ENCODE measurements around the gene OBP2A. TPM values are rescaled to one million over a fixed set of nuclear protein-coding genes. Genes with fewer than 3 reads are reported as not detected.
A peak's percentile ranks its signal among the peaks of the same experiment; 100 is the strongest.

The OBP2A gene
- total RNA-seq, 1 donor from 2014 or later = not detected

DNA sequence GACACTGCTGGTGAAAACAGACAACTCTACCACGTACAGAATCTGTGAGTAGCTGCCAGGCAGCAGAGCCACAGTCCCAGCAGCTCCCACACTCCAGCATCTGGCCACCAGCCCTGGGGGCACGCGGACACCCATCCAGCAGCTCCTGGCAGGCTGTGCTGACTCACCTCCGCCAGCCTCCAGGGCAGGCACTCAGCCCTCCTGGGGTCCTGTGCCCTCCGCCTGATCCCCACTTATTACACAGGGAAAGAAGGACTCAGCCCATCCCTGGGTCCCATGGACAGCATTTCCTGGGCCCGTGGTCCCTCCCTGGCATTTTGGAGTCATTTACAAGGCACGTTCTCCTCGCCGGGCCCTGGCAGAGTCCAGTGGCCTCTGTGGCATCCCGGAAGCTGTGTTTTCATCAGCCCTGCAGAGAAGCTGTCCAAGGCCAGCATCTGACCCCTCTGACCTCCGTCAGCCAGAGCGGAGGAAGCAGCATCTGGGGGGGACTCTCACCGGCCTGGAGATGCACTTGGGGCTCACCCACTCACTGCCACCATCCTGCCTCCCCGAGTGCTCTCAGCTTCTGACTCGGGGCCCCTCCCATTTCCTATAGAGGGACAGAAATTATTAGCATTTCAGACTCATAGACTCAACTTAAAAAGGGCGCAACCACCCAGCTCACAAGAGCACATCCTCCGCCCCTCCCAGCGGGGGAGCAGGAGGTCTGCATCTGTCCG lies 37.2 kb downstream of the OBP2A start:
- Mint-ChIP-seq H3K27ac (ENCODE audit: unreplicated experiment) (no peak overlapping the region), H3K27me3 (ENCODE audit: unreplicated experiment) (no peaks in the 10 kb centered on the region), H3K4me3 (ENCODE audit: unreplicated experiment) (no peak overlapping the region), H3K36me3 (ENCODE audit: low read depth, unreplicated experiment) (peaks cover 3% of the 10 kb centered on the region), H3K9me3 (ENCODE audit: unreplicated experiment) (no peaks in the 10 kb centered on the region), H3K4me1 (ENCODE audit: unreplicated experiment) (peaks cover 6% of the 10 kb centered on the region)
- TF ChIP-seq, protein P1, sequence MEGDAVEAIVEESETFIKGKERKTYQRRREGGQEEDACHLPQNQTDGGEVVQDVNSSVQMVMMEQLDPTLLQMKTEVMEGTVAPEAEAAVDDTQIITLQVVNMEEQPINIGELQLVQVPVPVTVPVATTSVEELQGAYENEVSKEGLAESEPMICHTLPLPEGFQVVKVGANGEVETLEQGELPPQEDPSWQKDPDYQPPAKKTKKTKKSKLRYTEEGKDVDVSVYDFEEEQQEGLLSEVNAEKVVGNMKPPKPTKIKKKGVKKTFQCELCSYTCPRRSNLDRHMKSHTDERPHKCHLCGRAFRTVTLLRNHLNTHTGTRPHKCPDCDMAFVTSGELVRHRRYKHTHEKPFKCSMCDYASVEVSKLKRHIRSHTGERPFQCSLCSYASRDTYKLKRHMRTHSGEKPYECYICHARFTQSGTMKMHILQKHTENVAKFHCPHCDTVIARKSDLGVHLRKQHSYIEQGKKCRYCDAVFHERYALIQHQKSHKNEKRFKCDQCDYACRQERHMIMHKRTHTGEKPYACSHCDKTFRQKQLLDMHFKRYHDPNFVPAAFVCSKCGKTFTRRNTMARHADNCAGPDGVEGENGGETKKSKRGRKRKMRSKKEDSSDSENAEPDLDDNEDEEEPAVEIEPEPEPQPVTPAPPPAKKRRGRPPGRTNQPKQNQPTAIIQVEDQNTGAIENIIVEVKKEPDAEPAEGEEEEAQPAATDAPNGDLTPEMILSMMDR (IDR thresholded peaks at IDR 0.05; ENCODE audit: unreplicated experiment) = no peak
- DNase-seq (ENCODE audit: low spot score) = no peak

- peaks cover 3% of the 10 kb centered on the region for H3K36me3 Mint-ChIP-seq (ENCODE audit: low read depth, unreplicated experiment)
- no peak overlapping the region for H3K4me3 Mint-ChIP-seq (ENCODE audit: unreplicated experiment)
- TF ChIP-seq, protein P1 (IDR thresholded peaks at IDR 0.05; ENCODE audit: unreplicated experiment) = no peak
- DNase-seq (ENCODE audit: low spot score) = no peak
- H3K27me3 Mint-ChIP-seq (ENCODE audit: unreplicated experiment) = no peaks in the 10 kb centered on the region
- H3K9me3 Mint-ChIP-seq (ENCODE audit: unreplicated experiment) = no peaks in the 10 kb centered on the region
- H3K27ac Mint-ChIP-seq (ENCODE audit: unreplicated experiment) = no peak overlapping the region
- peaks cover 6% of the 10 kb centered on the region for H3K4me1 Mint-ChIP-seq (ENCODE audit: unreplicated experiment)
Observed at GRCh38 chr9:135583688-135584011, 37.7 kb downstream of the OBP2A start.

DNA sequence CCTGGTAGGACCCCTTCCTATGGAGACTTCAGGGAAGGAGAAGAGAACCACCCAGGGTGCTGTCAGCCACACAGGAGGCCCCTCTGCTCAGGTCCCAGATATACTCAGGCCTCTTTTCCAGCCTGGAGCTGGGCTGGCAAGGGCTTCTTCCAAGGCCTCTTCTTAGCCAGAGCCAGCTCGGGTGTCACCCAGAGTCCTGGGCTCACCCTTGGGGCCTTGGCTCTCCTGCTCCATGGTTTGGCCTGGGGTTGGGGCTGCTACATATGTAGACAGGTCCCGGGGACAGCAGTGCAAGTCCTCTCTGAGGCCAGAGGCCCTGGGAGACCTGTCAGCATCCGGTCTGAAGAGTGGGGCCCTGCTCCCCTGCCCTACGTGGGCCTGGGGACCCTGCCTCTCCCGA lies 38.4 kb downstream of the OBP2A start:
- Mint-ChIP-seq H3K4me1 (ENCODE audit: unreplicated experiment) (peaks cover 6% of the 10 kb centered on the region), H3K9me3 (ENCODE audit: unreplicated experiment) (no peaks in the 10 kb centered on the region), H3K27me3 (ENCODE audit: unreplicated experiment) (no peaks in the 10 kb centered on the region), H3K27ac (ENCODE audit: unreplicated experiment) (no peak overlapping the region), H3K36me3 (ENCODE audit: low read depth, unreplicated experiment) (peaks cover 3% of the 10 kb centered on the region), H3K4me3 (ENCODE audit: unreplicated experiment) (no peak overlapping the region)
- TF ChIP-seq, protein P1 (IDR thresholded peaks at IDR 0.05; ENCODE audit: unreplicated experiment) = no peak
- no peak for DNase-seq (ENCODE audit: low spot score)

GRCh38 chr9:135584934-135585333 lies 39.0 kb downstream of the OBP2A start:
- TF ChIP-seq, protein P1 (IDR thresholded peaks at IDR 0.05; ENCODE audit: unreplicated experiment) = no peak
- Mint-ChIP-seq H3K36me3 (ENCODE audit: low read depth, unreplicated experiment) (peaks cover 3% of the 10 kb centered on the region), H3K4me1 (ENCODE audit: unreplicated experiment) (peaks cover 6% of the 10 kb centered on the region), H3K4me3 (ENCODE audit: unreplicated experiment) (no peak overlapping the region), H3K9me3 (ENCODE audit: unreplicated experiment) (no peaks in the 10 kb centered on the region), H3K27ac (ENCODE audit: unreplicated experiment) (peak overlapping the region; percentile 22), H3K27me3 (ENCODE audit: unreplicated experiment) (no peaks in the 10 kb centered on the region)
- DNase-seq (ENCODE audit: low spot score) = no peak

DNA sequence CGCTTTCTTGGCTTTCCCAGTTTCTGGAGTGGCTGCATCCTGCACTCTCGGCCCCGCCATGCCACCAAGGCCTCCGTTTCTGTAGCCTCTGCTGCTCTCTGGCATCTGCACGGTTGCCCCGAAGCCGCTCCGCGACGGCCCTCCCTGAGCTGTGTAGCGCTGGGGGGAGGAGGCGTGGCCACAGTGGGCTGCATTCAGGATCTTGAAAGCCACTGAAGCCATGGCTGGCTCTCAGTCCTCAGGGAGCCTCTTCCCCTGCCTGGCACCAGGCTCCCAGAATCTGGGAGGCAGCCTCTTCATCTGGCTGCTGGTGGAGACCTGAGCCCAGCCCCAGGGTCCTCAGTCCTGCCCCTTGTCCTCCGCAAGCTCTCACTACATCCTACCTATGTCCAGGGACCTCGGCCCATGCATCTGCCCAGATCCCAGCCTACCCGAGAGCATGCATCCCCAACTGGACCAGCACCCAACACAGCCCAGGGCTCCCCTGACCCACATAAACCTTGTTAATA lies 40.7 kb downstream of the OBP2A start:
- Mint-ChIP-seq H3K9me3 (ENCODE audit: unreplicated experiment) (no peaks in the 10 kb centered on the region), H3K27me3 (ENCODE audit: unreplicated experiment) (peaks cover 1% of the 10 kb centered on the region), H3K36me3 (ENCODE audit: low read depth, unreplicated experiment) (peaks cover 2% of the 10 kb centered on the region), H3K4me3 (ENCODE audit: unreplicated experiment) (no peak overlapping the region), H3K4me1 (ENCODE audit: unreplicated experiment) (peaks cover 6% of the 10 kb centered on the region), H3K27ac (ENCODE audit: unreplicated experiment) (no peak overlapping the region)
- DNase-seq (ENCODE audit: low spot score) = no peak
- TF ChIP-seq, protein P1 (IDR thresholded peaks at IDR 0.05; ENCODE audit: unreplicated experiment) = no peak
